Measurements from ENCODE around the gene DAD1.

The DAD1 gene

DNA sequence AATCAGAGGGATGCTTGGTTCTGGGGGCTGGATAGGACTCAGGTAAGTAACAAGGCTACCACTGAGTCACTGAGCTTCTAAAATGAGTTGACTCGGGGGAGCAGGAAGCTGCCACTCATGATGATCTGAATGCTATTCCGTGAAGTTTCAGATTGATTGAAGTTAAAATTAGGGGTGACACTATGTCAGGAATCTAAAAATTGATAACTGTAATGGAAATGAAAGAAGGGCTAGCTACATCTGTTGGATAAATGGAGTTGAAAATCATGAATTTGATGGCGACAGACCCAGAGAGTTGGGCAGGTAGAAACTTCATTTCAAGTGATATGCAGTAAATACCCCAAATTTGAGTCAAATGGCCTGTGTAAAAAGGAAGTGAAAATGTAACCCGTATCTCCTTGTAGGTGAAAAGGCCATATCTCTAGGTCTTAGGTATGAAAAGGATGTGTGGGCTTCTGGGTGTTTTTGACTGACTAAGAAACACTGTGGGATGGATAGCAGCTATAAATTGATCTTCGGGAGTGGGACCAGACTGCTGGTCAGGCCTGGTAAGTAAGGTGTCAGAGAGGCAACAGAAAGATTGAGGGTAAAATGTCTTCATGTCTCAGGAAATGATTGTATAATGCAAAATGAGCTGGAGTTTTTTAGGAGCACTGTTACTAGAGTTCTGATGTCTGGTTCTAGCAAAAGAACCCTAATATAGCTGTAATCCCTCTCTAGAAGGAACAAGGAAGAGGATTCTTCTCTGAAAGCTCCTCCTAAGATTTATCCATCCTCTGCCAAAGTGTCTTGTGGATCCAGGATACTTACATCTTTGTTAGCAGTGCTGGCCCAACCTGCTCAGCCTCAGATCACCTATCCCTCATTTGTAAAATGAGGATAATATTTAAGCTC lies 57.3 kb downstream of the DAD1 start:
- no CpG with 5 or more reads among the region's 5 CpGs for WGBS, 2 donors (ENCODE audit: extremely low coverage in 2 of 2, insufficient read length in 2 of 2, insufficient replicate concordance in 1 of 2)
- Histone ChIP-seq H2BK120ac (ENCODE audit: low read depth, low read length) (no peak overlapping the region), H2BK15ac (ENCODE audit: low read length) (no peak overlapping the region), H4K8ac (ENCODE audit: low read depth, low read length) (no peak overlapping the region), H3K4ac (ENCODE audit: low read length) (no peak overlapping the region), H3K23ac (ENCODE audit: low read depth, low read length, poor library complexity) (no peak overlapping the region), H4K91ac (ENCODE audit: low read depth, low read length, poor library complexity) (no peak overlapping the region), H3K14ac (ENCODE audit: low read length) (no peak overlapping the region), H2AFZ (ENCODE audit: low read length) (no peak overlapping the region), H3K4me3 (ENCODE audit: low read length in 2 of 2) (no peak overlapping the region), H2BK5ac (ENCODE audit: low read length) (no peak overlapping the region), H3K18ac (ENCODE audit: low read length) (no peak overlapping the region), H3K27ac (replicated peaks; ENCODE audit: low read length) (no peak overlapping the region), H3K9ac (ENCODE audit: low read depth, low read length, poor library complexity) (no peak overlapping the region), H3K79me1 (ENCODE audit: low read depth, low read length) (no peaks in the 10 kb centered on the region), H3K27me3 (ENCODE audit: control insufficient read depth in 3 of 3, insufficient read depth in 3 of 3, low read depth in 1 of 3, low read length in 3 of 3) (no peaks in the 10 kb centered on the region), H2BK12ac (ENCODE audit: low read length) (no peak overlapping the region), H3K9me3 (replicated peaks in 1 of 2; ENCODE audit: control insufficient read depth in 2 of 2, insufficient read depth in 1 of 2, low read depth in 1 of 2, low read length in 2 of 2) (no peaks in the 10 kb centered on the region), H3K4me2 (ENCODE audit: insufficient read depth, low read length, poor library complexity, severe bottlenecking) (no peak overlapping the region), H3K36me3 (replicated peaks in 1 of 2; ENCODE audit: control insufficient read depth in 2 of 2, insufficient read depth in 2 of 2, low read length in 2 of 2) (no peaks in the 10 kb centered on the region), H2AK5ac (ENCODE audit: low read depth, low read length) (no peak overlapping the region), H3K4me1 (ENCODE audit: control insufficient read depth in 2 of 2, insufficient read depth in 1 of 2, low read depth in 1 of 2, low read length in 2 of 2) (peaks cover 0 to 1% of the 10 kb centered on the region in 2 donors)
- DNase-seq (ENCODE audit: low spot score), result no peak

DNA sequence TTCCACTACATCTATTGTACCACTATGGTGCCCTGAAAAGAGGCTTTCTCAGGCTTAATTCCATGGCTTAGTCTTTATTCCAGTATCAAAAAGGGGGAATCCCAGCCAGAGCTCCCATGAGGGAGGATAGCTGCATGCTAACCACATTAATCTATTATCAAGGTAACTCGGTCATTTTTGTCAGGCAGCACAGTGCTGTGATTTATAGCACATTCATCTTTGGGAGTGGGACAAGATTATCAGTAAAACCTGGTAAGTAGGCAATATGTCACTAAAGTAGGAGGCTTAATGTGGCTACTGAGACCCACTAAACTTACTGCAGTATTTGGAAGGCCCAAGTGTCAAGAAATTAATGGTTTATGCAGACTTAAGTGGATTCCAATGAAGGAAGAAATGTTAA lies 58.9 kb downstream of the DAD1 start:
- H3K4ac ChIP-seq (ENCODE audit: low read length), result no peak overlapping the region
- H3K9ac ChIP-seq (ENCODE audit: low read depth, low read length, poor library complexity), result no peak overlapping the region
- no peak overlapping the region for H2BK120ac ChIP-seq (ENCODE audit: low read depth, low read length)
- H3K14ac ChIP-seq (ENCODE audit: low read length), result no peak overlapping the region
- H3K18ac ChIP-seq (ENCODE audit: low read length), result no peak overlapping the region
- no peak overlapping the region for H3K23ac ChIP-seq (ENCODE audit: low read depth, low read length, poor library complexity)
- H3K4me1 ChIP-seq (ENCODE audit: control insufficient read depth in 2 of 2, insufficient read depth in 1 of 2, low read depth in 1 of 2, low read length in 2 of 2), result peaks cover 0 to 7% of the 10 kb centered on the region in 2 donors
- H3K79me1 ChIP-seq (ENCODE audit: low read depth, low read length), result no peaks in the 10 kb centered on the region
- no peak overlapping the region for H2AFZ ChIP-seq (ENCODE audit: low read length)
- H2AK5ac ChIP-seq (ENCODE audit: low read depth, low read length), result no peak overlapping the region
- no peak overlapping the region for H2BK15ac ChIP-seq (ENCODE audit: low read length)
- no peaks in the 10 kb centered on the region for H3K27me3 ChIP-seq (ENCODE audit: control insufficient read depth in 3 of 3, insufficient read depth in 3 of 3, low read depth in 1 of 3, low read length in 3 of 3)
- no peak overlapping the region for H3K4me2 ChIP-seq (ENCODE audit: insufficient read depth, low read length, poor library complexity, severe bottlenecking)
- no CpG with 5 or more reads among the region's 1 CpG for WGBS, 2 donors (ENCODE audit: extremely low coverage in 2 of 2, insufficient read length in 2 of 2, insufficient replicate concordance in 1 of 2)
- H3K9me3 ChIP-seq (replicated peaks in 1 of 2; ENCODE audit: control insufficient read depth in 2 of 2, insufficient read depth in 1 of 2, low read depth in 1 of 2, low read length in 2 of 2), result no peaks in the 10 kb centered on the region
- H2BK5ac ChIP-seq (ENCODE audit: low read length), result no peak overlapping the region
- H3K27ac ChIP-seq (replicated peaks; ENCODE audit: low read length), result no peak overlapping the region
- H3K36me3 ChIP-seq (replicated peaks in 1 of 2; ENCODE audit: control insufficient read depth in 2 of 2, insufficient read depth in 2 of 2, low read length in 2 of 2), result no peaks in the 10 kb centered on the region
- no peak overlapping the region for H4K8ac ChIP-seq (ENCODE audit: low read depth, low read length)
- no peak for DNase-seq (ENCODE audit: low spot score)
- H4K91ac ChIP-seq (ENCODE audit: low read depth, low read length, poor library complexity), result no peak overlapping the region
- H3K4me3 ChIP-seq (ENCODE audit: low read length in 2 of 2), result no peak overlapping the region
- H2BK12ac ChIP-seq (ENCODE audit: low read length), result no peak overlapping the region

DNA sequence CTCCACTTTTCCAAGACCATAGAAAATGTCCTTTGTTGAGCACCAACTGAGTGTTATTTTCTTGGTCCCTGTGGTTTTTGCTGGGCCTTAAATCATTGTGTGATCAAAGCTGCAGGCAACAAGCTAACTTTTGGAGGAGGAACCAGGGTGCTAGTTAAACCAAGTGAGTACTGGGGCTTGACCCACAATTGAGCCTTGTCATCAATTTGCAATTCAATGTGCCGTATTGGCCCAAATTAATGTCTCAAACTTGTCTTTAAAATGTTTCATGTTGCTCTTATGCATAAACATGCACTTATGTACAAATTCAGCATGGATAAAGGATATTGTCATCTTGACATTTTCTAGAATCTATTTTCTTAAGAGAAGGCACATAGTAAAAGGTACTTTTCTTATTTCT lies 62.3 kb downstream of the DAD1 start:
- Histone ChIP-seq H2AFZ (ENCODE audit: low read length) (no peak overlapping the region), H3K18ac (ENCODE audit: low read length) (no peak overlapping the region), H3K27me3 (ENCODE audit: control insufficient read depth in 3 of 3, insufficient read depth in 3 of 3, low read depth in 1 of 3, low read length in 3 of 3) (no peaks in the 10 kb centered on the region), H2BK5ac (ENCODE audit: low read length) (no peak overlapping the region), H3K4me3 (ENCODE audit: low read length in 2 of 2) (no peak overlapping the region), H2BK12ac (ENCODE audit: low read length) (no peak overlapping the region), H3K79me1 (ENCODE audit: low read depth, low read length) (no peaks in the 10 kb centered on the region), H2BK120ac (ENCODE audit: low read depth, low read length) (no peak overlapping the region), H3K23ac (ENCODE audit: low read depth, low read length, poor library complexity) (no peak overlapping the region), H3K9ac (ENCODE audit: low read depth, low read length, poor library complexity) (no peak overlapping the region), H2BK15ac (ENCODE audit: low read length) (no peak overlapping the region), H3K4me1 (ENCODE audit: control insufficient read depth in 2 of 2, insufficient read depth in 1 of 2, low read depth in 1 of 2, low read length in 2 of 2) (peaks cover 0 to 11% of the 10 kb centered on the region in 2 donors), H4K8ac (ENCODE audit: low read depth, low read length) (no peak overlapping the region), H4K91ac (ENCODE audit: low read depth, low read length, poor library complexity) (no peak overlapping the region), H3K14ac (ENCODE audit: low read length) (no peak overlapping the region), H3K9me3 (replicated peaks in 1 of 2; ENCODE audit: control insufficient read depth in 2 of 2, insufficient read depth in 1 of 2, low read depth in 1 of 2, low read length in 2 of 2) (no peaks in the 10 kb centered on the region), H2AK5ac (ENCODE audit: low read depth, low read length) (no peak overlapping the region), H3K27ac (replicated peaks; ENCODE audit: low read length) (no peak overlapping the region), H3K36me3 (replicated peaks in 1 of 2; ENCODE audit: control insufficient read depth in 2 of 2, insufficient read depth in 2 of 2, low read length in 2 of 2) (no peaks in the 10 kb centered on the region), H3K4me2 (ENCODE audit: insufficient read depth, low read length, poor library complexity, severe bottlenecking) (no peak overlapping the region), H3K4ac (ENCODE audit: low read length) (no peak overlapping the region)
- no peak for DNase-seq (ENCODE audit: low spot score)
- no CpG with 5 or more reads among the region's 1 CpG for WGBS, 2 donors (ENCODE audit: extremely low coverage in 2 of 2, insufficient read length in 2 of 2, insufficient replicate concordance in 1 of 2)

DNA sequence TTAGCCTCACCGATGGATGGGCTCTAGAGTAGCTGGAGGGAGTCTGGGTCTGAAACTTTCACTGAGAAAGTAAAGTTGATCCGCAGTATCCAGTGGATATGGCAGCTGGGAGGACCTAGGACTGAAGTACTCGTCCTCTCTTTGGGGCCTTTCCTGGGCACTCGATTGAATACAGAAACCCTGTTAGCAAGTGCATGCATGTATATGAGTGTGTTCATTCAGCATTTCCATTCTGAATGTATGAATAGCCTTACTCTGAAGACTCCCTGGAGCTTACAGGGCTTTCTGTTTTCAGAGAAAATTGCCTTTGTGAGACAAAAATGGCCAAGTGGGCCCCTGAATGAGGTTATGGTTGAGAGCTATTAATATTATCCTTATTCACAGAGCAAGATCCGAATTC lies 62.8 kb downstream of the DAD1 start:
- no peak overlapping the region for H3K23ac ChIP-seq (ENCODE audit: low read depth, low read length, poor library complexity)
- DNase-seq (ENCODE audit: low spot score), result no peak
- H2BK5ac ChIP-seq (ENCODE audit: low read length), result no peak overlapping the region
- peak overlapping the region; percentile 15 for H2AFZ ChIP-seq (ENCODE audit: low read length)
- no peak overlapping the region for H3K9ac ChIP-seq (ENCODE audit: low read depth, low read length, poor library complexity)
- H3K4me3 ChIP-seq (ENCODE audit: low read length in 2 of 2), result no peak overlapping the region
- no peak overlapping the region for H4K8ac ChIP-seq (ENCODE audit: low read depth, low read length)
- H4K91ac ChIP-seq (ENCODE audit: low read depth, low read length, poor library complexity), result no peak overlapping the region
- no peak overlapping the region for H3K27ac ChIP-seq (replicated peaks; ENCODE audit: low read length)
- H3K79me1 ChIP-seq (ENCODE audit: low read depth, low read length), result no peaks in the 10 kb centered on the region
- no peaks in the 10 kb centered on the region for H3K36me3 ChIP-seq (replicated peaks in 1 of 2; ENCODE audit: control insufficient read depth in 2 of 2, insufficient read depth in 2 of 2, low read length in 2 of 2)
- H3K9me3 ChIP-seq (replicated peaks in 1 of 2; ENCODE audit: control insufficient read depth in 2 of 2, insufficient read depth in 1 of 2, low read depth in 1 of 2, low read length in 2 of 2), result no peaks in the 10 kb centered on the region
- no peak overlapping the region for H2AK5ac ChIP-seq (ENCODE audit: low read depth, low read length)
- no CpG with 5 or more reads among the region's 5 CpGs for WGBS, 2 donors (ENCODE audit: extremely low coverage in 2 of 2, insufficient read length in 2 of 2, insufficient replicate concordance in 1 of 2)
- H3K4me1 ChIP-seq (ENCODE audit: control insufficient read depth in 2 of 2, insufficient read depth in 1 of 2, low read depth in 1 of 2, low read length in 2 of 2), result peaks cover 0 to 11% of the 10 kb centered on the region in 2 donors
- no peak overlapping the region for H3K4me2 ChIP-seq (ENCODE audit: insufficient read depth, low read length, poor library complexity, severe bottlenecking)
- H2BK15ac ChIP-seq (ENCODE audit: low read length), result no peak overlapping the region
- H3K4ac ChIP-seq (ENCODE audit: low read length), result no peak overlapping the region
- no peak overlapping the region for H3K14ac ChIP-seq (ENCODE audit: low read length)
- no peak overlapping the region for H2BK120ac ChIP-seq (ENCODE audit: low read depth, low read length)
- H3K27me3 ChIP-seq (ENCODE audit: control insufficient read depth in 3 of 3, insufficient read depth in 3 of 3, low read depth in 1 of 3, low read length in 3 of 3), result no peaks in the 10 kb centered on the region
- no peak overlapping the region for H2BK12ac ChIP-seq (ENCODE audit: low read length)
- no peak overlapping the region for H3K18ac ChIP-seq (ENCODE audit: low read length)
